GM18526 (cell line): ENCODE measurements around the gene PHOX2A.

Source experiments
- POLR2A ChIP-seq: IDR thresholded peaks from 3 replicates; pipeline ENCODE4 v1.6.1; 2011; ENCODE audit not compliant: insufficient read length; ENCODE audit errors: extremely low read depth

Gene PHOX2A

GRCh38 chr11:72189455-72190250, 54.3 kb downstream of the PHOX2A start:
- no peak for TF ChIP-seq POLR2A
